H1 (cell line): Measurements from ENCODE around the gene GPRIN3. TPM values are rescaled to one million over a fixed set of nuclear protein-coding genes. Genes with fewer than 3 reads are reported as not detected.

Experiments
- CTCF ChIA-PET: fragments of 300-600 bp; sonication (Branson Sonifier 250); formaldehyde crosslinking; loops from one replicate; lab custom pipeline; 2021; ENCODE audit not compliant: partially characterized antibody; lab: Charles Lee
- POLR2A ChIA-PET: fragments of 300-600 bp; sonication (Branson Sonifier 250); formaldehyde crosslinking; loops from one replicate; lab custom pipeline; 2021; ENCODE audit warnings: inconsistent platforms; ENCODE audit not compliant: partially characterized antibody; lab: Charles Lee
- DNase-seq, 2 experiments: peaks; one replicate each; pipeline versions ENCODE4 v3.0.0 to v3.0.0-alpha.2; 2010 to 2022; ENCODE audit warnings: low spot score in 2 of 2, low read depth in 1 of 2, mixed read lengths in 1 of 2
- FAIRE-seq: peaks from 2 replicates; lab custom pipeline; 2011; peaks lifted over from hg19 to GRCh38; lab: Jason Lieb, UNC
- H2AFZ ChIP-seq: 2 replicates; pipeline ENCODE4 v1.8.1; 2012; ENCODE audit warnings: low read length, inconsistent platforms
- H2AK5ac ChIP-seq: 2 replicates; pipeline ENCODE4 v1.6.1; 2013; ENCODE audit warnings: low read depth, low read length
- H2BK120ac ChIP-seq: replicated peaks from 2 replicates; pipeline ENCODE3; 2013; ENCODE audit warnings: low read depth, low read length, inconsistent platforms
- H2BK12ac ChIP-seq: 2 replicates; pipeline ENCODE4 v1.6.1; 2013; ENCODE audit warnings: low read depth, low read length
- H2BK15ac ChIP-seq: 2 replicates; pipeline ENCODE4 v1.6.1; 2013; ENCODE audit warnings: low read length
- H2BK20ac ChIP-seq: 2 replicates; pipeline ENCODE4 v1.6.1; 2013; ENCODE audit warnings: low read length
- H2BK5ac ChIP-seq: 2 replicates; pipeline ENCODE4 v1.6.1; 2013; ENCODE audit warnings: low read depth, low read length
- H3K14ac ChIP-seq: 2 replicates; pipeline ENCODE4 v1.6.1; 2013; ENCODE audit warnings: inconsistent platforms; ENCODE audit not compliant: insufficient read length
- H3K18ac ChIP-seq: 2 replicates; pipeline ENCODE4 v1.6.1; 2013; ENCODE audit warnings: low read length; ENCODE audit errors: extremely low read depth
- H3K23ac ChIP-seq: 2 replicates; pipeline ENCODE4 v1.6.1; 2013; ENCODE audit warnings: inconsistent platforms; ENCODE audit not compliant: insufficient read length
- H3K23me2 ChIP-seq: 2 replicates; pipeline ENCODE4 v1.6.1; 2013; ENCODE audit warnings: low read depth, low read length
- H3K27ac ChIP-seq: 2 replicates; pipeline ENCODE4 v1.6.1; 2011; ENCODE audit warnings: low read depth, low read length, inconsistent platforms
- H3K27me3 ChIP-seq, 4 experiments: replicated peaks in 1 of 4; 1 replicate in 1 of 4; 2 replicates in 3 of 4; pipeline versions ENCODE4 v1.6.1 to v1.8.1; 2011 to 2013; ENCODE audit warnings: low read length in 3 of 4, mild to moderate bottlenecking in 3 of 4, inconsistent platforms in 2 of 4, mixed read lengths in 2 of 4, moderate library complexity in 1 of 4; ENCODE audit not compliant: control insufficient read depth in 3 of 4, insufficient read depth in 3 of 4; ENCODE audit errors: extremely low read depth in 1 of 4
- H3K36me3 ChIP-seq, 4 experiments: 2 replicates each; pipeline versions ENCODE4 v1.6.1 to v1.8.1; 2011 to 2013; ENCODE audit warnings: mild to moderate bottlenecking in 4 of 4, low read length in 3 of 4, moderate library complexity in 2 of 4, control low read depth in 1 of 4, inconsistent platforms in 1 of 4; ENCODE audit not compliant: insufficient read depth in 4 of 4, control insufficient read depth in 2 of 4
- H3K4ac ChIP-seq: replicated peaks from 2 replicates; pipeline ENCODE3; 2013; ENCODE audit warnings: low read length, low read depth, mixed read lengths, inconsistent platforms; ENCODE audit not compliant: insufficient read length
- H3K4me1 ChIP-seq, 4 experiments: replicated peaks in 1 of 4; 1 replicate in 1 of 4; 2 replicates in 3 of 4; pipeline versions ENCODE4 v1.6.1 to v1.8.1; 2011 to 2013; ENCODE audit warnings: low read length in 3 of 4, inconsistent platforms in 2 of 4, mixed read lengths in 1 of 4; ENCODE audit not compliant: insufficient read depth in 4 of 4, control insufficient read depth in 3 of 4
- H3K4me2 ChIP-seq, 2 experiments: 2 replicates each; pipeline versions ENCODE4 v1.6.1 to v1.8.1; 2011 to 2013; ENCODE audit warnings: low read depth in 2 of 2, low read length in 2 of 2, control low read depth in 1 of 2, inconsistent platforms in 1 of 2, mild to moderate bottlenecking in 1 of 2; ENCODE audit not compliant: insufficient read depth in 1 of 2
- H3K4me3 ChIP-seq, 4 experiments: fragments of 200-600, 300-600 bp in 1 of 4; sonication (generic), shearing (Covaris generic), sonication (Bioruptor Twin) in 1 of 4; 2 replicates each; pipeline versions ENCODE4 v1.5.1 to v1.8.1; 2011 to 2016; ENCODE audit warnings: low read length in 4 of 4, low read depth in 3 of 4, control low read depth in 2 of 4, inconsistent platforms in 2 of 4, mild to moderate bottlenecking in 2 of 4, mixed read lengths in 1 of 4, moderate library complexity in 1 of 4; ENCODE audit not compliant: insufficient read depth in 2 of 4; ENCODE audit errors: extremely low read depth in 1 of 4
- H3K56ac ChIP-seq: replicated peaks from 2 replicates; pipeline ENCODE3; 2013; ENCODE audit warnings: low read depth, mild to moderate bottlenecking, mixed read lengths, low read length, inconsistent platforms; ENCODE audit not compliant: insufficient read length
- H3K79me1 ChIP-seq: 2 replicates; pipeline ENCODE4 v1.6.1; 2013; ENCODE audit warnings: low read depth, low read length, control low read depth
- H3K79me2 ChIP-seq, 2 experiments: 2 replicates each; pipeline versions ENCODE4 v1.6.1 to v1.8.1; 2012 to 2013; ENCODE audit warnings: low read length in 2 of 2, mild to moderate bottlenecking in 2 of 2, inconsistent platforms in 1 of 2; ENCODE audit not compliant: insufficient read depth in 2 of 2, control insufficient read depth in 1 of 2
- H3K9ac ChIP-seq, 4 experiments: replicated peaks in 1 of 4; 1 replicate in 1 of 4; 2 replicates in 3 of 4; pipeline versions ENCODE4 v1.6.1 to v1.8.1; 2011 to 2013; ENCODE audit warnings: low read depth in 3 of 4, low read length in 3 of 4, control low read depth in 2 of 4, mild to moderate bottlenecking in 2 of 4, moderate library complexity in 2 of 4, inconsistent platforms in 1 of 4; ENCODE audit errors: extremely low read depth in 1 of 4
- H3K9me3 ChIP-seq, 2 experiments: 2 replicates each; pipeline versions ENCODE4 v1.6.1 to v1.8.1; 2012 to 2013; ENCODE audit warnings: mild to moderate bottlenecking in 2 of 2, moderate library complexity in 2 of 2, control low read depth in 1 of 2, inconsistent platforms in 1 of 2, low read depth in 1 of 2, low read length in 1 of 2, mixed read lengths in 1 of 2; ENCODE audit not compliant: insufficient read depth in 2 of 2
- H4K20me1 ChIP-seq, 2 experiments: replicated peaks in 1 of 2; 2 replicates each; pipeline versions ENCODE3 to v1.8.1; 2011 to 2013; ENCODE audit warnings: inconsistent platforms in 2 of 2, low read length in 2 of 2, mild to moderate bottlenecking in 1 of 2; ENCODE audit not compliant: insufficient read depth in 2 of 2, control insufficient read depth in 1 of 2
- H4K5ac ChIP-seq: 2 replicates; pipeline ENCODE4 v1.6.1; 2013; ENCODE audit warnings: low read length, low read depth, mixed read lengths, inconsistent platforms; ENCODE audit not compliant: insufficient read length
- H4K8ac ChIP-seq: 2 replicates; pipeline ENCODE4 v1.8.0; 2013; ENCODE audit warnings: mild to moderate bottlenecking, moderate library complexity, low read length, inconsistent platforms; ENCODE audit not compliant: insufficient read depth; ENCODE audit errors: extremely low read depth
- H4K91ac ChIP-seq: replicated peaks from 2 replicates; pipeline ENCODE3; 2013; ENCODE audit warnings: low read length, mixed read lengths, inconsistent platforms; ENCODE audit not compliant: insufficient read length
- ASH2L ChIP-seq: fragments of 200-600, 300-600 bp; sonication (generic); IDR thresholded peaks from one replicate; pipeline ENCODE4 v1.7.1; 2017; ENCODE audit warnings: low read length
- CHD1 ChIP-seq: IDR thresholded peaks from 2 replicates; pipeline ENCODE4 v1.6.1; 2012; ENCODE audit warnings: low read depth, low read length, improper control_type of control experiment
- KDM4A ChIP-seq: IDR thresholded peaks from one replicate; pipeline ENCODE4 v1.7.1; 2012; ENCODE audit warnings: low read depth, mild to moderate bottlenecking, moderate library complexity, low read length, inconsistent platforms; ENCODE audit not compliant: severe bottlenecking
- RXRA ChIP-seq: IDR thresholded peaks from 2 replicates; pipeline ENCODE4 v1.6.1; 2011; ENCODE audit warnings: low read depth, mild to moderate bottlenecking, low read length, moderate library complexity; ENCODE audit not compliant: insufficient read depth
- SIN3A ChIP-seq, 2 experiments: IDR thresholded peaks in 1 of 2; conservative IDR thresholded peaks in 1 of 2; 2 replicates each; pipeline ENCODE4 v1.6.1; 2011 to 2012; ENCODE audit warnings: low read length in 2 of 2, improper control_type of control experiment in 1 of 2, low read depth in 1 of 2, mild to moderate bottlenecking in 1 of 2
- WGBS, 2 experiments: shearing (Covaris generic) in 1 of 2; methylation state at CpG; one replicate each; pipeline versions ENCODE4 v1.1.6 to v1.1.7; 2013 to 2015; ENCODE audit warnings: low lambda C conversion rate in 2 of 2, mixed read lengths in 2 of 2, inconsistent platforms in 1 of 2, low coverage in 1 of 2, missing lambda C conversion rate in 1 of 2; ENCODE audit not compliant: insufficient replicate concordance in 2 of 2, insufficient coverage in 1 of 2, insufficient read length in 1 of 2; ENCODE audit errors: extremely low coverage in 1 of 2, missing lambda C conversion rate in 1 of 2; 5-methylcytosine and 5-hydroxymethylcytosine counted together
- polyA plus RNA-seq, 7 experiments: library from polyadenylated mRNA; depleted of rRNA in 3 of 7; stranded (reverse) in 5 of 7; unstranded in 2 of 7; fragments of >200 nt in 5 of 7; fragments of 200-250 nt in 2 of 7; gene quantifications; 1 replicate in 5 of 7; 2 replicates in 1 of 7; 4 replicates in 1 of 7; pipeline versions ENCODE4 v1.2.1 to v1.2.3, GENCODE V29; 2011 to 2013; ENCODE audit warnings: missing spikeins in 2 of 7, mixed read lengths in 2 of 7
- total RNA-seq: library from RNA; stranded (reverse); fragmentation: NEBNext Ultra II Directional; extraction: Animal tissue kit (Norgen Biotek cat#: 25700); gene quantifications from 2 replicates; pipeline ENCODE4 v1.2.1, GENCODE V29; 2021

Gene GPRIN3
- total and polyA plus RNA-seq, 2 of the 8 experiments (the other 6 are each of a cell fraction or from before 2014, with no cell fraction given) = 0.17 to 1.4 TPM

DNA sequence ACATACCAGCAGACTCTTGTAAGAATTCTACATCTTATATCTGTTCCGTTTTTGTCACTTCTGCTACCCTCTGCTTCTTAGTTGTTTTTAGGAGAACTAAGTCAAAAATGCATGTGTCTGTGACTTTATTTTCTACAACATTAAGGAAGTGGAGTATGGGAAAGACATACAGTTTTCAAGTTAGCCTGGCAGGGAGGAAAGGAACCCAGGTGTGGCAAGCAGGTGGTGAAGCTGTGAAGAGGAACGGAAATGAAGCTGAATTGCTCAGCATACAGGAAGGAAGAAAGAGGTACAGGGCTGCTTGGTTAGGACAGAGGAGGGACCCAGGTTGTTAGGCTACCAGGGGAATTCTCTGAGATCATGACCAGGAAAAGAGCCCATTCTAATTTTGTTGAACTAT is 9.4 kb downstream of the GPRIN3 start:
- H2AFZ ChIP-seq = no peak overlapping the region
- H4K20me1 ChIP-seq = no peaks in the 10 kb centered on the region
- no peaks in the 10 kb centered on the region for H3K9me3 ChIP-seq
- H3K4me1 ChIP-seq = no peaks in the 10 kb centered on the region
- WGBS, 2 experiments = 77% methylated on average over 2 of the region's 2 CpGs; no CpG with 5 or more reads in 1 of the 2 experiments
- no peak overlapping the region for H4K5ac ChIP-seq
- ChIA-PET POLR2A (interaction anchor here (1.0 kb wide), 1 partner anchor 10 kb away, joined by 3 read pairs; the partner anchor contains the start of gene GPRIN3), CTCF (interaction anchor here (1.0 kb wide), 1 partner anchor 71 kb away, joined by 3 read pairs; no protein-coding TSS in a partner anchor)
- FAIRE-seq (no peak), DNase-seq (no peak)
- H3K4me2 ChIP-seq = no peak overlapping the region
- H2BK120ac ChIP-seq = no peak overlapping the region
- no peak overlapping the region for H2AK5ac ChIP-seq
- H3K4ac ChIP-seq = no peak overlapping the region
- no peaks in the 10 kb centered on the region for H3K79me1 ChIP-seq
- H2BK5ac ChIP-seq = no peak overlapping the region
- no peak overlapping the region for H4K91ac ChIP-seq
- no peak overlapping the region for H2BK20ac ChIP-seq
- no peak overlapping the region for H3K9ac ChIP-seq
- H2BK12ac ChIP-seq = no peak overlapping the region
- no peak overlapping the region for H2BK15ac ChIP-seq
- no peaks in the 10 kb centered on the region for H3K27me3 ChIP-seq
- H4K8ac ChIP-seq = no peak overlapping the region
- H3K18ac ChIP-seq = no peak overlapping the region
- no peak overlapping the region for H3K23ac ChIP-seq
- H3K14ac ChIP-seq = no peak overlapping the region
- no peak overlapping the region for H3K56ac ChIP-seq
- H3K23me2 ChIP-seq = no peaks in the 10 kb centered on the region
- TF ChIP-seq RXRA (no peak), CHD1 (no peak), ASH2L (no peak), KDM4A (no peak), SIN3A (conservative IDR thresholded peaks at IDR 0.05 in 1 of 2, IDR thresholded peaks at IDR 0.05 in 1 of 2; ENCODE audit: low read depth in 1 of 2, low read length in 2 of 2) (no peak)
- no peak overlapping the region for H3K27ac ChIP-seq
- no peaks in the 10 kb centered on the region for H3K79me2 ChIP-seq
- no peak overlapping the region for H3K4me3 ChIP-seq
- H3K36me3 ChIP-seq = no peaks in the 10 kb centered on the region
